NOMO-1 treated with dmso at 0.1 percent for 144 hours (cell line): Measurements from ENCODE around the gene C11orf65.

Source experiments
- DNase-seq: peaks from one replicate; lab custom pipeline; 2025; ENCODE audit not compliant: unreplicated experiment; lab: John Stamatoyannopoulos, UW

C11orf65 gene

DNA sequence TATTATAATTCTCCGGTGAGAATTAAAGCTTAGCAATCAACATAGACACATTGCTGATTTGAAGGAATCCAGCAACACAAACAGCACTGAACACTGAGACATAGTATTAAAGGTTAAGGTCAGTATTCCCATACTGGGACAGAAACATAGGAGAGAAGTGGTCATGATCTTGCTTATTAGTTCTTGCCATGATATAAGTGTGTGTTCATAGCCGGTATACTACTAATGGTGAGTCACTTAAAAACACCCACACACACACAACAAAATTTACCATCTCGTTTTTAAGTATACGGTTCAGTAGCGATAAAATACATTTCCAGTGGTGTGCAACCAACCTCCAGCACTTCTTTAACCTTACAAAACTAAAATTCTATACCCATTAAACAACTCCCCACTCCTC lies 96.3 kb downstream of the C11orf65 start:
- DNase-seq = no peak

DNA sequence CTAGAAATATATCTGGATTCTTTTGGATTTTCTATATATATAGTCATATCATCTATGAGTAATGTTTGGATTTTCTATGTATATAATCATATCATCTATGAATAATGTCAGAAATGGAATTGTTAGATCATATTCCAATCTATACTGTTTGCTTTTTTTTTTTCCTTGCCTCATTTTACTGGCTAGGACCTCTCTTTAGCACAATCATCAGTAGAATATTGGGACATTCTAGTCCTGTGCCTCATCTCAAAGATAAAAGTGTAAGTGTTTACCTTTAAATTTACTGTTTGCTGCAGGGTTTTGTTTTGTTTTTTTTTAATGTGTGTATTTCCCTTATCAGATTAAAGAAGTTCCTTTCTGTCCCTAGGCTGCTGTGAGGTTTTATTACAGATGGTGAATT lies 97.0 kb downstream of the C11orf65 start:
- no peak for DNase-seq

DNA sequence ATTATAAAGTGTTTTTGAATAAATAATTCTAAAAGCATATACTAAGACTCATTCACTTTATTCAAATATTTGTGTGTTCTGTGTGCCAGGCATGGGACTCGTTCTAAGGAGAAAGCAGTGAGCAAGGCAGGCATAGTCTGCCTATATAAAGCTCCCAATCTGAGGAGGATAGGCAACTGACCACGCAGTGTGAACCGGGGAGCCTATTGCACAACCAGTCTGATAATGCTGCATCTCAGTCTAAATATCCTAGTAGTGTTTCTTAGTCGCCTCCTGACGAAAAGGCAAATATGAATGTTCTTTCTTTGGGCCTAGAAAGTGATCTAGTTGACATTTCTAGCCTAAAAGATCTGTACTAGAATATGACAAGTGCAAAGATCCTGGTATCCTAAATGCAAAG lies 98.3 kb downstream of the C11orf65 start:
- no peak for DNase-seq

DNA sequence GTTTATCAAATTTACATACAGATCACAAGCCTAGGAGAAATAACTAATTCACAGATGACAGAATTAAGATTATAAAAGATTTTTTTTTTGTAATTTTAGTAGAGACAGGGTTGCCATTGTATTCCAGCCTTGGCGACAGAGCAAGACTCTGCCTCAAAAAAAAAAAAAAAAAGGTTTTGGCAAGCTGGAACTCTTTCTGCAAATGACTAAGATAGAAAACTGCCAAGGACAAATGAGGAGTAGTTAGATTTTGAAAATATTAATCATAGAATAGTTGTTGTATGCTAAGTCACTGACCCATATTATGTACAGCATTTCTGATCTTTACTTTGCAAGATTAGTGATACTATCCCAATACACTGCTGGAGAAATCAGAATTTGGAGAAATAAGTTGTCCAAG lies 99.2 kb downstream of the C11orf65 start:
- no peak for DNase-seq

DNA sequence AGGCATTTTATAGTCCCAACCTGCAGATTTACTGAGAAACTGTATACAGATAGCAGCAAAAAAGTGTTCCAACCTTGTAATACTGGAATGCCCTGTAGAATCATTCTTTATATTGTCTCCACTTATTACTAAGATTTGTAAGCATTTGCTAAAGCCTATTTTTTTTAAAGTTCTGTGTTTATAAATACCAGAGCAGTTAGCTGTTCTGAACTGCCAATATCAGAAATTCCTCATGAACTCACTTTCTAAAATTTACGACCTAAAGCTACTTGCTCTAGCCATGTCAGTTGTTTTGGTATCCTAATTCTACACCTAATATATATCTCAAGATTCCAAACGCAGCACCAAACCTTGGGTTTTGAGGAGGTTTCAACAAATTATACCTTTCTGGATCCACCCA lies 103.2 kb downstream of the C11orf65 start:
- DNase-seq = no peak

DNA sequence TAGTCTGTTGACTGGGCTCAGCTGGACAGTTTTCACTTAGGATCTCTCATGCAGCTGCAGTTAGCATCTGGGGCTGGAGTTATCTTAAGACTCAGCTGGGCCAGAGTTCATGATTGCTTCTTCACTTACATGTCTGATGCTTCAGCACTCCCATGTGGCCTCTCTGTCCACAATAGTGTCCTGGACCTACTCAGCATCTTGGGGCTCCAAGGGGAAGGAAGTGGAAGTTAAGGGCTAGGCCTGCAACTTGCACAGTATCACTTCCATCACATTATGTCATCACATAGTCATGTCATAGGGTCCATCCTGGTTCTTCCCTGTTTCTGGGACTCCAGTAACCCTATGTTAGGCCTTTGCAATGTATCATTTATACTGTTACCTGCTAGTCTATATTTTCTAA lies 115.9 kb downstream of the C11orf65 start:
- DNase-seq = no peak

DNA sequence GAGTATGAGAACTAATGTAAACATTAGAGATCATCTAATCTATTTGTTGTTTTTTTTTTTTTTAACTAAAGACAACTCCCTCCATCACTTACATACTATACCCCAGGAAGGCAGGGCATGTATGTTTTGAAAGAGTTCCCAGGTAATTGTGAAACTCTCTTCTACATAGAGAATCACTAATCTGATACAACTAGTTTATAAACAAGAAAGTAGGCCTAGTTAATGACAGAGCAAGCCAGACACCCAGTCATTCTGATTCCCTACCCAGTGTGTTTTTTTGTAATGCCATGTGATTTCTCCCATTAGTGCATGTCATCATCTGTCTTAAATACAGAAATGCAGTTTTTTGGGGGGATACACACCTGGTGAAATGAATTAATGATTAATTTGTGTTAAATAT lies 120.9 kb downstream of the C11orf65 start:
- DNase-seq = no peak

DNA sequence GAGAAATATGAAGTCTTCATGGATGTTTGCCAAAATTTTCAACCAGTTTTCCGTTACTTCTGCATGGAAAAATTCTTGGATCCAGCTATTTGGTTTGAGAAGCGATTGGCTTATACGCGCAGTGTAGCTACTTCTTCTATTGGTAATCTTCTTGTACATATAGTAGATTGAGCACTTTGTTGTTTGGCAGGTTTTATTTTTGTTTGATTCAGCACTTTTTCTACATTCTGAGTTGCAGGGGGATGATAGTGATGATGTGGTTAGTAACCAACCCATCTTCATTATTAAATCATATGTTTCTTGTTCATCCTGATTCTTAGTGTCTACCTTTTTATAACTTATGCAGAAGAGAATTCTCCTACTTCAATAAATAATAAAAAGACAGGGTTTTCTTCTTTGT lies 121.6 kb downstream of the C11orf65 start:
- no peak for DNase-seq

DNA sequence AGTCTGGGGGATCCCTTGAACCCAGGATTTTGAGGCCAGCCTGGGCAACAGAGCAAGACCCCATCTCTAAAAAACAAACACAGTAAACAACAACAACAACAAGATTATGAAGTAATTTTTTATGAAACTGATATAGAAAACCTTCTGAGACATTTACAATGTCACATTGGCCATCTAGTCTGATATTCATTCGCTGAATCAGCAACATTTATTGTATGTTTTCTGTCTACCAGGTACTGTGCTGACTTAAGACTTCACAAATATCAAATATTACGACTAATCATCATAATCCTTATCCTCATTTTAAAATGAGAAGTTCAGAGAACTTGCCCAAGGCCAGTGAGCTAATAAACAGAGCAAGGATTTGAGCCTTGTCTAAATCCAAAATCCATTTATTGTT lies 123.6 kb downstream of the C11orf65 start:
- DNase-seq = no peak

DNA sequence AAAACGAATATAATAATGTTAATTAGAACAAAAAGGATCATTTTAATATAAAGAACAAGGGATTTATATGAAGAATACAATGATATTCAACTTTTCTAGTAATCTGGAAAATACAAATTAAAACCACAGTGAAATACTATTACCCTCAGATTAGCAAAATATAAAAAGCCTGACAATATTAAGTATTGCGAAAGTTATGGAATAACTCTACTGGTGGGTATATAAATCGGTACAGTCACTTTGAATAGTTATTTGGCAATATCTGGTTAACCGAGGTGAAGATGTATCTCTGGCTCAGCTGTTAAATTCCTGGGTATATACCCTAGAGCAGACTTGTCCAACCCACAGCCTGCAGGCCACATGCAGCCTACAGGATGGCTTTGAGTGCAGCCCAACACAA lies 125.7 kb downstream of the C11orf65 start:
- DNase-seq = no peak

DNA sequence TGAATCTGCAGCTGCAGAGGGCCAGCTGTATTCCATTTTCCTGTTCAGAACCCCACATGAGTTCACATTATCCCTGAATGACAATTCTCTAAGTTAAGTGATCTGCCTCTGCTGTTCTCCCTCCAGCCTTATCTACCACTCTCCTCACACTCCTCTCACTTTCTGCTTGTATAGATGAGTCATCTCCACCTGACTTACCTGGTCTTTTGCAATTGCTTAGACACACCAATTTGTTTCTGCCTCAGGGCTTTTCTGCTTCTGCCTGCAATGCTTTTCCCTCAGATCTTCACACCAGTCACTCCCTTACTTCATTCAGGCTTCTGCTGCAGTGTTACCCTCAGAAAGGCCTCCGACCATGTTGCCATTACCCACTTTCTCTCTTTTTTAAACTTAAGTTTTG lies 126.4 kb downstream of the C11orf65 start:
- no peak for DNase-seq

DNA sequence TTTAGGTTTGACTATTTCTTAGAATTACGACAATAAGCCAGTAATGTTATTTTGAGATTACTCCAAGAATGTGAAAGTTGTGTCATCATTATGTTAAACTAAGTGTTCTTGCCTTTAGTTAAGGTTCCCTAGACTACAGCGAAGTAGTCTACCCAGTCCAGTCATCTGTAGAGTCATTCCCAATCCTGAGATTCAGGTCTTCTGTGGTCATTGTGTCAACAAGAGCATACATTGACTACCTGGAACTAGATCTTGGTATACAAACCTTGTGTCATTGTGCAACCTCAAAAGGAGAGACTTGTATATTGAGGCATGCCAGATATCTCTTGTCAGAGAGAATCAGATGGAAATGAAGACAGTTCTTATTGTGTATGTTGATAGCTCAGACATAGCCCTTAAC lies 128.6 kb downstream of the C11orf65 start:
- DNase-seq = no peak

DNA sequence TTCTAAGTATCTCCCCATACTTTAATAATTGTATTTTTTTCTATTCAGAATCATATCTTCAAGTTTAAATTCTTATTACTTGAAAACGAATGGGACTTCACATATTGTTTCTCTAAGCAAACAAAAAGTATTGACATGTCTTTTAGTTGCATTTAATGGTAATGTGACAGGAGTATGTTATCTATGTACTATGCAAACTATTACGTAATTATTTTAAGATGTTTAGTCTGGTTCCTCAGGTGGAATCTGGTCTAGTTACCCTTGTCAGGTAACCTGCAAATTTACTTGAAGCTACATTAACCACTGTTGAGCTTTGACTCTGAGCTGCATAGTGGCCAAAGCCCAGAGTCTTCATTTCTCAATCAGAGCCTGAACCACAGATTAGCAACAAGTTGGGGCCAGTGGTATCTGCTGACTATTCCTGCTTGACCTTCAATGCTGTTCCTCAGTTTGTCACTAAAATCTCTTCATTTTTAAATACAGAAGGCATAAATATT lies 133.9 kb downstream of the C11orf65 start:
- DNase-seq = no peak
